GM12865 (cell line): ENCODE results near the gene HTR5A.

Experiments used
- DNase-seq: peaks from one replicate; pipeline ENCODE4 v3.0.0; 2010; ENCODE audit warnings: low read depth
- H3K4me3 ChIP-seq: 2 replicates; pipeline ENCODE4 v1.5.1; 2011; ENCODE audit warnings: mild to moderate bottlenecking, low read depth, low read length, control low read depth
- TF ChIP-seq, protein P1 (sequence below): IDR thresholded peaks from 2 replicates; pipeline ENCODE4 v1.5.1; 2011; ENCODE audit warnings: low read length, control low read depth, low read depth, inconsistent platforms; ENCODE audit not compliant: insufficient read depth; ENCODE audit errors: missing control alignments

HTR5A gene

GRCh38 chr7:155130493-155130892 is 60.4 kb downstream of the HTR5A start:
- no peak overlapping the region for H3K4me3 ChIP-seq
- no peak for DNase-seq
- TF ChIP-seq, protein P1, sequence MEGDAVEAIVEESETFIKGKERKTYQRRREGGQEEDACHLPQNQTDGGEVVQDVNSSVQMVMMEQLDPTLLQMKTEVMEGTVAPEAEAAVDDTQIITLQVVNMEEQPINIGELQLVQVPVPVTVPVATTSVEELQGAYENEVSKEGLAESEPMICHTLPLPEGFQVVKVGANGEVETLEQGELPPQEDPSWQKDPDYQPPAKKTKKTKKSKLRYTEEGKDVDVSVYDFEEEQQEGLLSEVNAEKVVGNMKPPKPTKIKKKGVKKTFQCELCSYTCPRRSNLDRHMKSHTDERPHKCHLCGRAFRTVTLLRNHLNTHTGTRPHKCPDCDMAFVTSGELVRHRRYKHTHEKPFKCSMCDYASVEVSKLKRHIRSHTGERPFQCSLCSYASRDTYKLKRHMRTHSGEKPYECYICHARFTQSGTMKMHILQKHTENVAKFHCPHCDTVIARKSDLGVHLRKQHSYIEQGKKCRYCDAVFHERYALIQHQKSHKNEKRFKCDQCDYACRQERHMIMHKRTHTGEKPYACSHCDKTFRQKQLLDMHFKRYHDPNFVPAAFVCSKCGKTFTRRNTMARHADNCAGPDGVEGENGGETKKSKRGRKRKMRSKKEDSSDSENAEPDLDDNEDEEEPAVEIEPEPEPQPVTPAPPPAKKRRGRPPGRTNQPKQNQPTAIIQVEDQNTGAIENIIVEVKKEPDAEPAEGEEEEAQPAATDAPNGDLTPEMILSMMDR = no peak

DNA sequence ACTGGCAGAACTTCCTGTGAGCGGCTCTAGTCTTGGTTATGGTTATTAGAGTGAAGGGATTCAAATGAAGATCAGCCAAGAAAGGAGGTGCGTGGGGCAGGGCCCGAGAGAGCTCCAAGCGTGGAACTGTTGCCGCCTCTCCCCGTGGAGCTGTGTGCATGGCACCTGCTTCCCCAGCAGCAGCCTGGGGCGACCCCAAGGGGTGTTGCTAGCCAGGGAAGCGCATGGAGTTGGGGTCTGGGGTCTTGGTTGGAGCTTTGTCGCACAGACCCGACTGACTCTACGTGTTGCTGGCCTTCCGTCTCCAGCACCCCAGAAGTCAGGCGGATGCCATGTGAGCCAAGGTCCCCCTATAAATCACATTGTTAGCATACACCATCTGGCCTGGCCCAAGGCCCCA is 61.0 kb downstream of the HTR5A start:
- no peak for DNase-seq
- no peak overlapping the region for H3K4me3 ChIP-seq
- TF ChIP-seq, protein P1 = no peak

DNA sequence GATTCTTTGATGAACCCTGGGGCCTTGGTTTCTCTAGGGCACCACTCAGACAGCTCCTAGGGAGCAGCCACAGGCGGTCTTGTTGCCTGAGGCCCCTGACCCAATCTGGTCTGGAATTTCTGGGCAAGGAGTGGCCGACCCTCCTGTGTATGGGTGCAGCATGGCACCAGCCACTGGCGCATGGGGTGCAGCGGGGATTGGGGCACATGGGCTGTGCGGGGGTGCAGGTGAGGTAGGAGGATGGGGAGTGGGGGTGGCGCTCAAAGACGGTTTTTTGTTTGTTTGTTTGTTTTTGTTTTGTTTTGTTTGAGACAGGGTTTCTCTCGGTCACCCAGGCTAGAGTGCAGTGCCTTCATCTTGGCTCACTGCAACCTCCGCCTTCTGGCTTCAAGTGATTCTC is 62.3 kb downstream of the HTR5A start:
- no peak for DNase-seq
- no peak overlapping the region for H3K4me3 ChIP-seq
- TF ChIP-seq, protein P1 = no peak

DNA sequence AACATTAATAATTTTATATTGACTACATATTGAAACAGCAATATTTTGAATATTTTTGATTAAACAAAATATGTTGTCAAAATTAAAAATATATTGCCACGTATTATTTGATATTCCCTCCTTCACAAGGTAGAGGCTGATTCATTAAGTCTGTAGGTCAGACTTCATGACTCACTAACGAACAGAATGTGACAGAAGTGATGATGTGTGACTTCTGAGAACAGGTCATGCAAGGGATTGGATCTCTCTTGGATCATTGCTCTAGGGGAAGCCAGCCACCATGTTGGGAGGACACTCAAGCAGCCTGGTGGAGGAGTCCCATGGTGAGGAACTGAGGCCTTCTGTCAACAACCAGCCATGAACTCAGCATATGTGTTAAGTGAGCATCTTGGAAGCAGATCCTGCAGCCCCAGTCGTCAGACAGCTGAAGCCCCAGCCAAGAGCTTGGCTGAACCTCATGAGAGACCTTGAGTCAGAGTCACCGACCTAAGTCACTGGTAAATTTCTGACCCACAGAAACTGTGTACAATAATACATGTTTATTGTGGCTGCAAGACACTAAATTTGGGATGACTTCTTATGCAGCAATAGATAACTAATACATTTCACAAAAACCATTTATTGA is 66.6 kb downstream of the HTR5A start:
- TF ChIP-seq, protein P1 = no peak
- H3K4me3 ChIP-seq = no peak overlapping the region
- DNase-seq = no peak
